ENCODE results near the gene MORN1.

MORN1 gene

DNA sequence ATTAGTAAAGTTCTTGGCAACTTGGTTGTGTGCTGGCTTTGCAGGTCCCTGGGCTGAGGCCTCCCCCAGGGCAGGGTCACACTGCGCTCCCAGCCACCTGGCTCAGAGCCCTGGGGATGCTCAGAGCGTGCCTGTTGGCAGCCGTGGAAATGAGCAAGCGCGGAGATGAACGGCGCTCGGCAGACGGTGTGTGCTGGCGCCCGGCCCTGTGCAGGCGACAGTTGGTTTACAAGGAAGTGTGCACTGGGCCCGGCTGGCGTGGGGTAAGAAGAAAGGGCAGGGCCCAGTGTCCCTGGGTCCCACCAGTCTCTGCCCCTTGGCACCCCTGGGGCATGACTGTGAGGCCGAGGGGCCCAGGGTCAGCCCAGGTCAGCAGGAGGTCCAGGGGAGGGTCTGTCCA lies 46.7 kb upstream of the MORN1 start:
- no peak for TF ChIP-seq EZH2phosphoT487 (IDR thresholded peaks at IDR 0.05; ENCODE audit: borderline replicate concordance, low read length)
- TF ChIP-seq, protein P1, sequence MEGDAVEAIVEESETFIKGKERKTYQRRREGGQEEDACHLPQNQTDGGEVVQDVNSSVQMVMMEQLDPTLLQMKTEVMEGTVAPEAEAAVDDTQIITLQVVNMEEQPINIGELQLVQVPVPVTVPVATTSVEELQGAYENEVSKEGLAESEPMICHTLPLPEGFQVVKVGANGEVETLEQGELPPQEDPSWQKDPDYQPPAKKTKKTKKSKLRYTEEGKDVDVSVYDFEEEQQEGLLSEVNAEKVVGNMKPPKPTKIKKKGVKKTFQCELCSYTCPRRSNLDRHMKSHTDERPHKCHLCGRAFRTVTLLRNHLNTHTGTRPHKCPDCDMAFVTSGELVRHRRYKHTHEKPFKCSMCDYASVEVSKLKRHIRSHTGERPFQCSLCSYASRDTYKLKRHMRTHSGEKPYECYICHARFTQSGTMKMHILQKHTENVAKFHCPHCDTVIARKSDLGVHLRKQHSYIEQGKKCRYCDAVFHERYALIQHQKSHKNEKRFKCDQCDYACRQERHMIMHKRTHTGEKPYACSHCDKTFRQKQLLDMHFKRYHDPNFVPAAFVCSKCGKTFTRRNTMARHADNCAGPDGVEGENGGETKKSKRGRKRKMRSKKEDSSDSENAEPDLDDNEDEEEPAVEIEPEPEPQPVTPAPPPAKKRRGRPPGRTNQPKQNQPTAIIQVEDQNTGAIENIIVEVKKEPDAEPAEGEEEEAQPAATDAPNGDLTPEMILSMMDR (IDR thresholded peaks at IDR 0.05; ENCODE audit: low read depth, low read length, poor library complexity, severe bottlenecking): no peak
- Histone ChIP-seq H3K79me2 (ENCODE audit: control insufficient read depth, low read length) (no peaks in the 10 kb centered on the region), H3F3A (ENCODE audit: control insufficient read depth, insufficient read depth) (no peaks in the 10 kb centered on the region), H4K20me1 (ENCODE audit: control insufficient read depth, insufficient read depth, low read depth, low read length) (no peaks in the 10 kb centered on the region), H3K4me3 (ENCODE audit: low read length) (no peak overlapping the region), H3K9me3 (ENCODE audit: control insufficient read depth, insufficient read depth, low read length) (no peaks in the 10 kb centered on the region), H3K4me2 (ENCODE audit: low read length) (no peak overlapping the region), H3K27ac (ENCODE audit: low read depth, low read length) (no peak overlapping the region), H3K9me2 (replicated peaks; ENCODE audit: control insufficient read depth, low read length) (no peaks in the 10 kb centered on the region), H3K4me1 (ENCODE audit: control insufficient read depth, low read length) (no peaks in the 10 kb centered on the region), H3K27me3 (ENCODE audit: control insufficient read depth, low read length) (no peaks in the 10 kb centered on the region), H3K36me3 (ENCODE audit: control insufficient read depth, low read length) (no peaks in the 10 kb centered on the region)

DNA sequence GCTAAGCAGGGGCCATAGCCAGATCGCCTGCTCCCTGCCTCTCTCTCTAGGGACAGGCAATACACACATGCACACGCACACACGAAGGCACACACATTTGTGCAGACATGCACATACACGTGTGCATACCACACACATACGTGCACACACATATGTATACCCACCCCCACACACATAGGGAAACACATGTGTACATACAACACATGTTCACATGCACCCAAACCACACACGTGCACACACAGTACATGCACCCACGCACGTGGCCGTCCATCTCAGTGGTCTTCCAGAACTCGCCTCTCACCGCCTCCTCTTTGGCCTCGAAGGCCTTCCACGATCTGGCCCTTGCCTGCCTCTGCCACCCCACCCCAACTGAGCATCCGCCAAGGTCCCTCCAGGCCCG lies 46.3 kb upstream of the MORN1 start:
- Histone ChIP-seq H4K20me1 (ENCODE audit: control insufficient read depth, insufficient read depth, low read depth, low read length) (no peaks in the 10 kb centered on the region), H3K27me3 (ENCODE audit: control insufficient read depth, low read length) (no peaks in the 10 kb centered on the region), H3K4me2 (ENCODE audit: low read length) (no peak overlapping the region), H3K79me2 (ENCODE audit: control insufficient read depth, low read length) (no peaks in the 10 kb centered on the region), H3K4me1 (ENCODE audit: control insufficient read depth, low read length) (no peaks in the 10 kb centered on the region), H3K9me2 (replicated peaks; ENCODE audit: control insufficient read depth, low read length) (no peaks in the 10 kb centered on the region), H3K27ac (ENCODE audit: low read depth, low read length) (no peak overlapping the region), H3K36me3 (ENCODE audit: control insufficient read depth, low read length) (no peaks in the 10 kb centered on the region), H3K9me3 (ENCODE audit: control insufficient read depth, insufficient read depth, low read length) (no peaks in the 10 kb centered on the region), H3K4me3 (ENCODE audit: low read length) (no peak overlapping the region), H3F3A (ENCODE audit: control insufficient read depth, insufficient read depth) (no peaks in the 10 kb centered on the region)
- TF ChIP-seq, protein P1 (IDR thresholded peaks at IDR 0.05; ENCODE audit: low read depth, low read length, poor library complexity, severe bottlenecking): no peak
- no peak for TF ChIP-seq EZH2phosphoT487 (IDR thresholded peaks at IDR 0.05; ENCODE audit: borderline replicate concordance, low read length)

DNA sequence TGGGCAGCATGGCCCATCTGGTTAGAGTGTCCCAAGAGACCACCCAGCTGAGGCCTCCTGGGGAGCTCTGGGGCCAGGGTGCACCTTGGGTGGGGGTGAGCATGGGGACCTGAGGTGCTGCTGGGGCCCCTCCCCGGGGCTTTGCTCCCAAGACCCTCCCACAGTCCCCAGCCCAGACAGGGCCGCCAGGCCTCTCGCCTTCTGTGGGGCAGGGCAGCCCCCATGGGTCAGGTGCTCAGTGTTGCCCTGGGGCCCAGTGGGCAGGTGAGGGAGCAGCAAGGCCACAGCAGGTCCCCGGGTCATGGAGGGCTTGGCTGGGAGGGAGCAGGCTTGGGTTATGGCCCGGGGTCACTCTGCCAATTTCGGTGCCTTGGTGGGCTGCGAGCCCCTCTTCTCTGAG lies 45.5 kb upstream of the MORN1 start:
- Histone ChIP-seq H3K4me2 (ENCODE audit: low read length) (no peak overlapping the region), H3K27me3 (ENCODE audit: control insufficient read depth, low read length) (no peaks in the 10 kb centered on the region), H4K20me1 (ENCODE audit: control insufficient read depth, insufficient read depth, low read depth, low read length) (no peaks in the 10 kb centered on the region), H3K79me2 (ENCODE audit: control insufficient read depth, low read length) (no peaks in the 10 kb centered on the region), H3K4me1 (ENCODE audit: control insufficient read depth, low read length) (no peaks in the 10 kb centered on the region), H3K9me3 (ENCODE audit: control insufficient read depth, insufficient read depth, low read length) (no peaks in the 10 kb centered on the region), H3K4me3 (ENCODE audit: low read length) (no peak overlapping the region), H3K9me2 (replicated peaks; ENCODE audit: control insufficient read depth, low read length) (no peaks in the 10 kb centered on the region), H3K36me3 (ENCODE audit: control insufficient read depth, low read length) (no peaks in the 10 kb centered on the region), H3F3A (ENCODE audit: control insufficient read depth, insufficient read depth) (no peaks in the 10 kb centered on the region), H3K27ac (ENCODE audit: low read depth, low read length) (no peak overlapping the region)
- TF ChIP-seq, protein P1 (IDR thresholded peaks at IDR 0.05; ENCODE audit: low read depth, low read length, poor library complexity, severe bottlenecking): no peak
- no peak for TF ChIP-seq EZH2phosphoT487 (IDR thresholded peaks at IDR 0.05; ENCODE audit: borderline replicate concordance, low read length)
